ENCODE data around the gene DZANK1. TPM values are rescaled to one million over a fixed set of nuclear protein-coding genes. Genes with fewer than 3 reads are reported as not detected.
"Not testable (repeated sequence)": the region's sequence is repeated elsewhere in the genome, so short reads cannot be mapped to it uniquely, and the experiment has no call there.

Gene DZANK1
- total RNA-seq, 1 donor = 1.4 TPM

DNA sequence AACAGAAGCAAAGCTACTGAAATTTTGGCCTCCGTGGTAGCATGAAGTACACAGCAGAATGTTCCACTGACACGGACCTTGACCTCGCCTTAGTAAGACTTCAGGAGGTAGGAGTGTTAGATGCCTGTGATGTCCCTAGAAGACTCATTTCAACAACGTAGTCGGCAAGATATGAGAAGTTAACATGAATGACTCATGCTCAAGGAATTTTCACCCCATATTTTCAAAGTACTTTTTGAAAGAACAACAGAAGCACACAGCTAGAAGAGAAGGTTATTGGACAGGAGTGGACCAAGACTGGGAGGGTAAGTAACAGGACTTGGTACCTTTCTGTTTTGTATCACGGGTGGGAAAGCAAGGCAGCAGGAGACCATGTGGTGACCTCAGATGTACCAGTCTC is 78.0 kb downstream of the DZANK1 start:
- no peak overlapping the region for H3K4me3 ChIP-seq (ENCODE audit: insufficient read depth, low read length)
- H3K36me3 ChIP-seq (ENCODE audit: insufficient read depth, low read length) = no peaks in the 10 kb centered on the region
- no peak overlapping the region for H3K4me2 ChIP-seq (ENCODE audit: insufficient read depth, low read length)
- no peak overlapping the region for H3K27ac ChIP-seq (ENCODE audit: low read depth, low read length)
- H2AFZ ChIP-seq (ENCODE audit: low read length) = no peak overlapping the region
- no peaks in the 10 kb centered on the region for H3K9me3 ChIP-seq (ENCODE audit: low read depth, low read length)
- no peaks in the 10 kb centered on the region for H3K79me2 ChIP-seq (ENCODE audit: insufficient read depth, low read length)
- no peaks in the 10 kb centered on the region for H4K20me1 ChIP-seq (ENCODE audit: insufficient read depth, low read length)
- no peaks in the 10 kb centered on the region for H3K27me3 ChIP-seq (ENCODE audit: insufficient read depth, low read length)
- DNase-seq (ENCODE audit: insufficient read length, low spot score, missing footprints) = peak; percentile 90
- TF ChIP-seq, protein P1, sequence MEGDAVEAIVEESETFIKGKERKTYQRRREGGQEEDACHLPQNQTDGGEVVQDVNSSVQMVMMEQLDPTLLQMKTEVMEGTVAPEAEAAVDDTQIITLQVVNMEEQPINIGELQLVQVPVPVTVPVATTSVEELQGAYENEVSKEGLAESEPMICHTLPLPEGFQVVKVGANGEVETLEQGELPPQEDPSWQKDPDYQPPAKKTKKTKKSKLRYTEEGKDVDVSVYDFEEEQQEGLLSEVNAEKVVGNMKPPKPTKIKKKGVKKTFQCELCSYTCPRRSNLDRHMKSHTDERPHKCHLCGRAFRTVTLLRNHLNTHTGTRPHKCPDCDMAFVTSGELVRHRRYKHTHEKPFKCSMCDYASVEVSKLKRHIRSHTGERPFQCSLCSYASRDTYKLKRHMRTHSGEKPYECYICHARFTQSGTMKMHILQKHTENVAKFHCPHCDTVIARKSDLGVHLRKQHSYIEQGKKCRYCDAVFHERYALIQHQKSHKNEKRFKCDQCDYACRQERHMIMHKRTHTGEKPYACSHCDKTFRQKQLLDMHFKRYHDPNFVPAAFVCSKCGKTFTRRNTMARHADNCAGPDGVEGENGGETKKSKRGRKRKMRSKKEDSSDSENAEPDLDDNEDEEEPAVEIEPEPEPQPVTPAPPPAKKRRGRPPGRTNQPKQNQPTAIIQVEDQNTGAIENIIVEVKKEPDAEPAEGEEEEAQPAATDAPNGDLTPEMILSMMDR (IDR thresholded peaks at IDR 0.05; ENCODE audit: extremely low read depth, low read depth, low read length) = no peak
- peaks cover 3% of the 10 kb centered on the region for H3K4me1 ChIP-seq (ENCODE audit: insufficient read depth, low read length)

DNA sequence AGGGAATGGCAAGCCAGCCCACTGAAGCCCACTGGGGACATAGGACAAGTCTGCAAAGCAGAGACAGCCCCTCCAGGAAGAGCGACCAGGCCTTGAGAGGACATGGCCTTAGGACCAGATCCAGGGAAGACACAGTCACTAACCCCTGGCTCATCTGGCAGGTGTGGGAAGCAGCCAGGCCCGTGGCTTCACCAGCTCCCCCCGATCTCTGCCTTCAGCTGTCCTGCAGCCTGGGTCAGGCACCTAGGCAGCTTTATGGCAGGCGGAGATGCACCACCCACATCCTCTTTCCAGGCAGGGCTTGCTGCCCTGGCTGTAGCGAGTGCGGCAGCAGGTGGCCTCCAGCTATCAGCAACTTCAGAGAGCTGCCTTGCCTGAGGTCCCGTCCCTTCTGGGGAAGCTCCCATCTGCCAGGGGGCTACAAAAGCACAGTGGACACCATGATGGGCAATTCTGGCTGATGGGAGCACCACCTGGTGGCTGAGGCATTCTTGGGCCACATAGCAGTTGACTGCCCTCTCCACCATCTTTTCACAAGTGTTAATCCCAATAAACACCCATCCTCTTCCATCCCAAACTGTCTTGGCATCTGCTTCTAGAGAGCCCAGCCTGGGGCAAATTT is 85.8 kb downstream of the DZANK1 start:
- H2AFZ ChIP-seq (ENCODE audit: low read length) = no peak overlapping the region
- no peaks in the 10 kb centered on the region for H3K4me1 ChIP-seq (ENCODE audit: insufficient read depth, low read length)
- H3K9me3 ChIP-seq (ENCODE audit: low read depth, low read length) = no peaks in the 10 kb centered on the region
- H3K36me3 ChIP-seq (ENCODE audit: insufficient read depth, low read length) = no peaks in the 10 kb centered on the region
- no peak overlapping the region for H3K27ac ChIP-seq (ENCODE audit: low read depth, low read length)
- H4K20me1 ChIP-seq (ENCODE audit: insufficient read depth, low read length) = no peaks in the 10 kb centered on the region
- no peak for DNase-seq (ENCODE audit: insufficient read length, low spot score, missing footprints)
- no peak overlapping the region for H3K4me3 ChIP-seq (ENCODE audit: insufficient read depth, low read length)
- TF ChIP-seq, protein P1 (IDR thresholded peaks at IDR 0.05; ENCODE audit: extremely low read depth, low read depth, low read length) = no peak
- no peaks in the 10 kb centered on the region for H3K79me2 ChIP-seq (ENCODE audit: insufficient read depth, low read length)
- no peaks in the 10 kb centered on the region for H3K27me3 ChIP-seq (ENCODE audit: insufficient read depth, low read length)
- H3K4me2 ChIP-seq (ENCODE audit: insufficient read depth, low read length) = no peak overlapping the region

DNA sequence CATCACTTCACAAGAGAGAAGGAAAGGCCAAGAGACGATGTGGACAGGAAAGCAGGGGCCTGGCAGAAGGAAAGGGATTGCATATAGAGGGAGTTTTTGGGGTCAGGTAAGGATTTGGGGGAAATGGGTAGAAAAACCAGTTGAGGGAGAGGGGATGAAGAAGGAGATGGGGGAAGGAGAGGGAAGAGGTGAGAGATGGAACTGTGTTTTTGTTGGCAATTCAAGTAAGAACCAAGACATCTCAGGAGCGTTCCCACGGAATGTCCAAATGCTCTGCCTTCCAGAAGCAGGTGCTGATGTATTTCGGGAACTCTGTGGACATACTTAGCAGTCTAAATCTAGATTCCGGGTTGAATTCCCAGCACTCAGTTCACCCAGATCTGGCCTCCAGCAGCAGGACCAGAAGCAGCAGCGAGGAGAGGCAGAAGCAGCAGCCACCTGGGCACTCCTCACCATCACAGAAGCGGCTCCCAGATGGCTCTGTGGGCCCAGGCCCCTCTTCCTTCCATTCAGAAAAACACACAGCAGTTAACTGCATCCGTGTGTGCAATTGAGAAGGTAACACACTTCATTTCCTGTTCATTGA is 88.8 kb downstream of the DZANK1 start:
- Histone ChIP-seq H4K20me1 (ENCODE audit: insufficient read depth, low read length) (no peaks in the 10 kb centered on the region), H3K4me1 (ENCODE audit: insufficient read depth, low read length) (no peaks in the 10 kb centered on the region)
- TF ChIP-seq, protein P1 (IDR thresholded peaks at IDR 0.05; ENCODE audit: extremely low read depth, low read depth, low read length) = no peak

DNA sequence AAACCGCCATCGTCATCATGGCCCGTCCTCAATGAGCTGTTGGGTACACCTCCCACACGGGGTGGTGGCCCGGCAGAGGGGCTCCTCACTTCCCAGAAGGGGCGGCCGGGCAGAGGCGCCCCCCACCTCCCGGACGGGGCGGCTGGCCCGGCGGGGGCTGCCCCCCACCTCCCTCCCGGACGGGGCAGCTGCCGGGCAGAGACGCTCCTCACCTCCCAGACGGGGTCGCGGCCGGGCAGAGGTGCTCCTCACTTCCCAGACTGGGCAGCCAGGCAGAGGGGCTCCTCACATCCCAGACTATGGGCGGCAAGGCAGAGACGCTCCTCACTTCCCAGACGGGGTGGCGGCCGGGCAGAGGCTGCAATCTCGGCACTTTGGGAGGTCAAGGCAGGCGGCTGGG is 91.3 kb downstream of the DZANK1 start:
- not testable (repeated sequence) for H3K9me3 ChIP-seq (ENCODE audit: low read depth, low read length); H3K36me3 ChIP-seq (ENCODE audit: insufficient read depth, low read length); H4K20me1 ChIP-seq (ENCODE audit: insufficient read depth, low read length); H3K4me2 ChIP-seq (ENCODE audit: insufficient read depth, low read length); H3K4me3 ChIP-seq (ENCODE audit: insufficient read depth, low read length); H3K4me1 ChIP-seq (ENCODE audit: insufficient read depth, low read length); H3K27ac ChIP-seq (ENCODE audit: low read depth, low read length); DNase-seq (ENCODE audit: insufficient read length, low spot score, missing footprints); H3K79me2 ChIP-seq (ENCODE audit: insufficient read depth, low read length); H2AFZ ChIP-seq (ENCODE audit: low read length); H3K27me3 ChIP-seq (ENCODE audit: insufficient read depth, low read length)

More for the DNA sequence above, 88.8 kb downstream of the DZANK1 start:
- no peak overlapping the region for H3K4me2 ChIP-seq (ENCODE audit: insufficient read depth, low read length)
- H3K9me3 ChIP-seq (ENCODE audit: low read depth, low read length) = no peaks in the 10 kb centered on the region
- no peak overlapping the region for H3K4me3 ChIP-seq (ENCODE audit: insufficient read depth, low read length)
- no peak for DNase-seq (ENCODE audit: insufficient read length, low spot score, missing footprints)
- H3K27ac ChIP-seq (ENCODE audit: low read depth, low read length) = no peak overlapping the region
- no peaks in the 10 kb centered on the region for H3K79me2 ChIP-seq (ENCODE audit: insufficient read depth, low read length)
- H3K27me3 ChIP-seq (ENCODE audit: insufficient read depth, low read length) = no peaks in the 10 kb centered on the region
- H3K36me3 ChIP-seq (ENCODE audit: insufficient read depth, low read length) = no peaks in the 10 kb centered on the region
- no peak overlapping the region for H2AFZ ChIP-seq (ENCODE audit: low read length)

Measured in osteoblast (primary cell).